ENCODE measurements around the gene TMEM243. TPM values are rescaled to one million over a fixed set of nuclear protein-coding genes. Genes with fewer than 3 reads are reported as not detected.
"Not testable (repeated sequence)": the region's sequence is repeated elsewhere in the genome, so short reads cannot be mapped to it uniquely, and the experiment has no call there.

The TMEM243 gene, protein sequence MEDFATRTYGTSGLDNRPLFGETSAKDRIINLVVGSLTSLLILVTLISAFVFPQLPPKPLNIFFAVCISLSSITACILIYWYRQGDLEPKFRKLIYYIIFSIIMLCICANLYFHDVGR
- total RNA-seq, result 10 to 100 TPM; 42.1 to 42.5 TPM

DNA sequence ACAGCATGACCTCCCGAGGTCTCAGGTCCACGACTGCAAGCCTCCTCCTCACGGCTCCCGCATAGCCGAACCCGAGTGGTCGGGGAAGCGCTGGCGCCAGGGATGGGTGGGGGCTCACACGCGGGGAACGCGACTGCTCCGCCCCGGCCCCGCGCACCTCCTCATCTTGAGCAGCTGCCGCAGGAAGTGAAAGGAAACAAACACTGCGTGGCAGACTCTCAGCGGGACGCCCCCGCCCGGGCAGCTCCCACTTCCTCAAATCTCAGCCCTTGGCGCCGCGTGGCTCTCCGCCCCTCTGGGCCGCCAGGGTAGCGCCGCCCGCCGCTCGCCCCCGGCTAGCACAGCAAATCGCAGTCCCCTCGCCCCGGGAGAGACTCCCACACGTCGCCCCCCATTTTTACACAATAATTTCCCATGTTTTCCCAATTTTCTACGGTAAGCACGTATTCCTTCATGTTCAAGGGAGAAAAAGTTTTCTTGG lies at the start of gene TMEM243:
Gene TMEM243, minus strand, starts transcription at position 188 of the 481 bp plus-strand sequence. CDS start 229 bp downstream, outside the sequence.
- Mint-ChIP-seq H3K27ac (peak within 1 kb of the TSS; percentile 95), H3K9me3 (no peaks in the 10 kb centered on the region), H3K4me1 (peaks cover 36% of the 10 kb centered on the region), H3K27me3 (peaks cover 9% of the 10 kb centered on the region), H3K36me3 (ENCODE audit: low read depth) (peaks cover 9% of the 10 kb centered on the region), H3K4me3 (peak within 1 kb of the TSS; percentile 99)
- ChIA-PET CTCF (interaction anchor here (0.8 to 3.1 kb wide), 3 partner anchors 12 to 66 kb away, joined by 3 to 23 read pairs (median 10); partner anchors contain the start of gene DMTF1), POLR2A (interaction anchor here (1.2 to 12.3 kb wide), 16 partner anchors 8 to 381 kb away, joined by 4 to 337 read pairs (median 7); partner anchors contain the start of genes ABCB1, CROT and DMTF1)
- peak; percentile 86 for DNase-seq

- no peaks in the 10 kb centered on the region for H3K36me3 Mint-ChIP-seq (ENCODE audit: low read depth)
- POLR2A ChIA-PET, result no interaction called here
- no peak overlapping the region for H3K27ac Mint-ChIP-seq
- peaks cover 2% of the 10 kb centered on the region for H3K9me3 Mint-ChIP-seq
- peaks cover 9% of the 10 kb centered on the region for H3K27me3 Mint-ChIP-seq
- DNase-seq, result no peak
- H3K4me1 Mint-ChIP-seq, result no peaks in the 10 kb centered on the region
- no peak overlapping the region for H3K4me3 Mint-ChIP-seq
- CTCF ChIA-PET, result interaction anchor here (1.2 kb wide), 1 partner anchor 31 kb away, joined by 3 read pairs; no protein-coding TSS in a partner anchor
These were observed 47.8 kb upstream of the TMEM243 start for GRCh38 chr7:87267239-87267900.

- Mint-ChIP-seq H3K27ac (no peak overlapping the region), H3K9me3 (peaks cover 5% of the 10 kb centered on the region), H3K27me3 (peaks cover 5% of the 10 kb centered on the region), H3K36me3 (ENCODE audit: low read depth) (no peaks in the 10 kb centered on the region), H3K4me1 (no peaks in the 10 kb centered on the region), H3K4me3 (no peak overlapping the region)
- POLR2A ChIA-PET, result no interaction called here
- CTCF ChIA-PET, result no interaction called here
- DNase-seq, result no peak
These were observed 44.0 kb upstream of the TMEM243 start for GRCh38 chr7:87263537-87263936.

GRCh38 chr7:87253589-87254087 lies 34.1 kb upstream of the TMEM243 start:
- CTCF ChIA-PET, result no interaction called here
- POLR2A ChIA-PET, result no interaction called here
- H3K36me3 Mint-ChIP-seq (ENCODE audit: low read depth), result no peaks in the 10 kb centered on the region
- DNase-seq, result no peak
- peaks cover 9% of the 10 kb centered on the region for H3K27me3 Mint-ChIP-seq
- no peaks in the 10 kb centered on the region for H3K4me1 Mint-ChIP-seq
- no peak overlapping the region for H3K27ac Mint-ChIP-seq
- H3K4me3 Mint-ChIP-seq, result no peak overlapping the region
- peaks cover under 1% of the 10 kb centered on the region for H3K9me3 Mint-ChIP-seq

DNA sequence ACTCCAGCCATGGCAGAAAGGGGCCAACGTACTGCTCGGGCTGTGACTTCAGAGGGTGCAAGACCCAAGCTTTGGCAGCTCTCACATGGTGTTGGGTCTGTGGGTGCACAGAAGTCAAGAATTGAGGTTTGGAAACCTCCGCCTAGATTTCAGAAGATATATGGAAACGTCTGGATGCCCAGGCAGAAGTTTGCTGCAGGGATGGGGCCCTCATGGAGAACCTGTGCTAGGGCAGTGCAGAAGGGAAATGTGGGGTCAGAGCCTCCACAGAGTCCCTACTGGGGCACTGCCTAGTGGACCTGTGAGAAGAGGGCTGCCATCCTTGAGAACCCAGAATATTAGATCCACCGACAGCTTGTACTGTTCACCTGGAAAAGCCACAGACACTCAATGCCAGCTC lies 26.1 kb upstream of the TMEM243 start:
- POLR2A ChIA-PET; H3K4me3 Mint-ChIP-seq; H3K36me3 Mint-ChIP-seq (ENCODE audit: low read depth); H3K27ac Mint-ChIP-seq; DNase-seq; H3K27me3 Mint-ChIP-seq; H3K4me1 Mint-ChIP-seq; CTCF ChIA-PET: not testable (repeated sequence)
- H3K9me3 Mint-ChIP-seq, result peaks cover 18% of the 10 kb centered on the region

DNA sequence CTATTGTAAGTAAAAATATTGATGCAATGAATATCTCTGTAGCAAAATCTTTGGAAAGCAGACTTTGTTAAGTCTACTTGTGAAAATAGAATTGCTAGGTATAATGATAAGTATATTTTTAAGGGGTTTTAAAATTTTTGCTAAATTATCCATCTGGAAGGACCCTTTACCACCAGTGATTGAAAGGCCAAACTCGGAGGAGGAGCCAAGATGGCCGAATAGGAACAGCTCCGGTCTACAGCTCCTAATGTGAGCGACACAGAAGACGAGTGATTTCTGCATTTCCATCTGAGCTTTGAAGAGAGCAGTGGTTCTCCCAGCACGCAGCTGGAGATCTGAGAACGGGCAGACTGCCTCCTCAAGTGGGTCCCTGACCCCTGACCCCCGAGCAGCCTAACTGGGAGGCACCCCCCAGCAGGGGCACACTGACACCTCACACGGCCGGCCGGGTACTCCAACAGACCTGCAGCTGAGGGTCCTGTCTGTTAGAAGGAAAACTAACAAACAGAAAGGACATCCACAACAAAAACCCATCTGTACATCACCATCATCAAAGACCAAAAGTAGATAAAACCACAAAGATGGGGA lies 19.0 kb upstream of the TMEM243 start:
- POLR2A ChIA-PET; H3K27ac Mint-ChIP-seq; H3K27me3 Mint-ChIP-seq; DNase-seq; H3K9me3 Mint-ChIP-seq; H3K36me3 Mint-ChIP-seq (ENCODE audit: low read depth); H3K4me1 Mint-ChIP-seq; H3K4me3 Mint-ChIP-seq: not testable (repeated sequence)
- CTCF ChIA-PET, result interaction anchor here (1.0 kb wide), 1 partner anchor 177 kb away, joined by 3 read pairs; no protein-coding TSS in a partner anchor

DNA sequence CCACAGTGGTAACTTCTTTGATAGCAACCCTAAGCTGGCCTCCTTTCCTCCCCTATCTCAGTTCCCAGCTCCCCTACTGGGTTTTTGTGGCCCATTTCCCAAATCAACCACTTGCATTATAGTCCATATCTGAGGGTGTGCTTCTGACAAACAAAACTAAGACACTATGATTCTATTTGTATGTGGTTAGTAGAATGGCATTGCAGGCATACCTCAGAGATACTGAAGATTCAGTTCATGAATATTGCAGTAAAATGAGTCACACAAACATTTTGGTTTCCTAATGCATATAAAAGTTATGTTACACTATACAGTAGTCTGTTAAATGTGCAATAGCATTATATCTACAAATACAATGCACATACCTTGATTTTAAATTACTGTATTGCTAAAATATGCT lies 15.4 kb upstream of the TMEM243 start:
- POLR2A ChIA-PET, result no interaction called here
- peaks cover 4% of the 10 kb centered on the region for H3K27me3 Mint-ChIP-seq
- CTCF ChIA-PET, result interaction anchor here (0.9 to 1.8 kb wide), 2 partner anchors 22 to 308 kb away, joined by 3 to 5 read pairs; no protein-coding TSS in a partner anchor
- H3K27ac Mint-ChIP-seq, result no peak overlapping the region
- no peaks in the 10 kb centered on the region for H3K9me3 Mint-ChIP-seq
- H3K36me3 Mint-ChIP-seq (ENCODE audit: low read depth), result no peaks in the 10 kb centered on the region
- DNase-seq, result no peak
- no peaks in the 10 kb centered on the region for H3K4me1 Mint-ChIP-seq
- no peak overlapping the region for H3K4me3 Mint-ChIP-seq

DNA sequence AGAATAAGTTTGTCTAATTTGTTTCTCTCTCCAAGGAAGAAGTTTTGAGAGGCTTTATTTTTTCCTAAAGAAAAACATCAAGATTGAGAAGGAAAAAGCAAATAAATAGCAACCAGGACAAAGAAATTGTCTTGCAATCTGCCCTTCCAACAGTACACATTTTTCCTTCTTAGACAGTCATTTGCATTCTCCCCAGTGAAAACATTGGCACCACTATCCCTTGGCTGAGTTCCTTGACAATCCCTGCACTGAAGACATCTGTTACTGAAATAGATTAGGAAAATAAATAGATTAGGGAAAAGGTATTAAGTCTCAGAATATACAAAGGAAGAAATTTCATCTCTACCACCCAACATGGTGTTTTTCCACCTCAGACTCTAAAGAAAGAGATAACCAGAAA lies 12.2 kb upstream of the TMEM243 start:
- Mint-ChIP-seq H3K27ac (no peak overlapping the region), H3K27me3 (peaks cover 2% of the 10 kb centered on the region), H3K36me3 (ENCODE audit: low read depth) (no peaks in the 10 kb centered on the region), H3K4me3 (no peak overlapping the region), H3K4me1 (peaks cover 2% of the 10 kb centered on the region), H3K9me3 (no peaks in the 10 kb centered on the region)
- no peak for DNase-seq
- CTCF ChIA-PET, result no interaction called here
- POLR2A ChIA-PET, result interaction anchor here (3.1 kb wide), 1 partner anchor 12 kb away, joined by 16 read pairs; the partner anchor contains the start of gene TMEM243

- Mint-ChIP-seq H3K4me1 (peaks cover 6% of the 10 kb centered on the region), H3K27me3 (peaks cover 2% of the 10 kb centered on the region), H3K36me3 (ENCODE audit: low read depth) (no peaks in the 10 kb centered on the region), H3K27ac (no peak overlapping the region), H3K9me3 (no peaks in the 10 kb centered on the region), H3K4me3 (no peak overlapping the region)
- DNase-seq, result no peak
- CTCF ChIA-PET, result no interaction called here
- POLR2A ChIA-PET, result interaction anchor here (3.1 kb wide), 1 partner anchor 11 kb away, joined by 16 read pairs; the partner anchor contains the start of gene TMEM243
These were observed 11.7 kb upstream of the TMEM243 start for GRCh38 chr7:87231258-87231657.

DNA sequence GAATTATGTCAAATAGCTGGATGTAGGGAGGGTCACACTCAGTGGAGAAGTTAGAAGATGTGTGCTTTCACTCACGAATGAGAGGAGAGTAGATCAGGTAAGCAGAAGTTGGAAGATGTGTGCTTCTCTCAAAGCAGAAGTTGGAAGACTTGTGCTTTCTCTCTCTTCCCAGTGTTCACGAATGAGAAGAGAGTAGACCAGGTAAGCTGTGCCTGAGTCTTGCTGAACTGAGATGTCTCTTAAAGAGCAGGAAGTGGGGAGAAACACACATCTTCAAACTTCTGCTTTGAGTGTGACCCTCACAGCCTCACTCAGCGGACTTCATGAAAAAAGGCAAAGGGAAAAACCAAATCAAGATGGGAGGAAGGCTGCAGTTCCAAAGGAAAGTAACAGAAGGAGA lies 7.0 kb upstream of the TMEM243 start:
- no peak overlapping the region for H3K4me3 Mint-ChIP-seq
- DNase-seq, result no peak
- H3K27ac Mint-ChIP-seq, result no peak overlapping the region
- POLR2A ChIA-PET, result no interaction called here
- H3K4me1 Mint-ChIP-seq, result peaks cover 13% of the 10 kb centered on the region
- no peaks in the 10 kb centered on the region for H3K9me3 Mint-ChIP-seq
- H3K36me3 Mint-ChIP-seq (ENCODE audit: low read depth), result no peaks in the 10 kb centered on the region
- peaks cover 1% of the 10 kb centered on the region for H3K27me3 Mint-ChIP-seq
- CTCF ChIA-PET, result interaction anchor here (1.6 kb wide), 1 partner anchor 10 kb away, joined by 6 read pairs; no protein-coding TSS in a partner anchor

DNA sequence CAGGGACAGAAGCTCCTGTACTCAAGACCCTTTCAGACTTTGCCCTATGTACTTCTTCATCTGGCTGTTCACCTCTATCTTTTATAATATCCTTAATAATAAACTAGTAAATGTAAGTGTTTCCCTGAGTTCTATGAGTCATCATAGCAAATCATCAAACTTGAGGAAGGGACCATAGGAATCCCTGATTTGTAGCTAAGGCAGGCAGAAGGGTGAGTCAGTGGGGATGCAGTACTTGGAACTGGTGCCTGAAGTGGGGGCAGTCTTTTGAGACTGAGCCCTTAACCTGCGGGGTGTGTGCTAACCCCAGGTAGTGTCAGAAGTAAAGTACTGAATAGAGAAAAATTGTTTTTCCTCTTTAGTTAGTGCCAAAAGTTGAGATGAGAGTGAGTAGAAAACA lies 6.2 kb upstream of the TMEM243 start:
- CTCF ChIA-PET, result interaction anchor here (1.6 kb wide), 1 partner anchor 11 kb away, joined by 6 read pairs; no protein-coding TSS in a partner anchor

DNA sequence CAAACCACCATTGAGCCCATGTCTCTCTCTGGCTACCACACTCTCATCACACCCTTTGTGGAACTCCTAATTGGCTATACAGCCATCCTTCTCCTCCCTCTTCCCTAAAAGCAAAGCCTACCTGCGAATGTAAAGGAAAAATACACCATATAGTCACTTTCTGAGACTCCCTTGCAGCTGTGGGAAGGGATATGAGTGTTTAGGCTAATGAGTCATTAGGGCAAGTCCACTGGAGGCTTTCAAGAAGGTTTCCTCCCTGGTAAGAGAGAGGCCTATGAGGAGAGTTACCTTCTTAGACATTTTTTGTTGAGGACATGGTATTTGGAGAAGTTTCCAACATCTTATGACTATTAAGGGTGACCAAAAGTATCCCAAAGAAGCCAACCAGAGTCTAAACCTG lies 4.1 kb upstream of the TMEM243 start:
- H3K4me3 Mint-ChIP-seq, result no peak overlapping the region
- POLR2A ChIA-PET, result interaction anchor here (1.3 kb wide), 1 partner anchor 71 kb away, joined by 4 read pairs; the partner anchor contains the start of gene DMTF1
- H3K27ac Mint-ChIP-seq, result no peak overlapping the region
- peaks cover 4% of the 10 kb centered on the region for H3K36me3 Mint-ChIP-seq (ENCODE audit: low read depth)
- CTCF ChIA-PET, result interaction anchor here (1.1 kb wide), 1 partner anchor 13 kb away, joined by 3 read pairs; no protein-coding TSS in a partner anchor
- no peak for DNase-seq
- no peaks in the 10 kb centered on the region for H3K9me3 Mint-ChIP-seq
- peaks cover 9% of the 10 kb centered on the region for H3K27me3 Mint-ChIP-seq
- H3K4me1 Mint-ChIP-seq, result peaks cover 22% of the 10 kb centered on the region

More for the DNA sequence above, 6.2 kb upstream of the TMEM243 start:
- Mint-ChIP-seq H3K4me3 (no peak overlapping the region), H3K36me3 (ENCODE audit: low read depth) (no peaks in the 10 kb centered on the region), H3K27me3 (peaks cover 8% of the 10 kb centered on the region), H3K4me1 (peaks cover 17% of the 10 kb centered on the region), H3K27ac (no peak overlapping the region), H3K9me3 (no peaks in the 10 kb centered on the region)
- DNase-seq, result no peak
- POLR2A ChIA-PET, result no interaction called here

- POLR2A ChIA-PET, result interaction anchor here (0.7 to 12.3 kb wide), 12 partner anchors 9 to 124 kb away, joined by 3 to 337 read pairs (median 9); partner anchors contain the start of genes CROT and DMTF1
- Mint-ChIP-seq H3K4me3 (peak overlapping the region; percentile 66), H3K27me3 (peaks cover 9% of the 10 kb centered on the region), H3K4me1 (peaks cover 30% of the 10 kb centered on the region), H3K36me3 (ENCODE audit: low read depth) (peaks cover 5% of the 10 kb centered on the region), H3K27ac (no peak overlapping the region), H3K9me3 (no peaks in the 10 kb centered on the region)
- DNase-seq, result no peak
- CTCF ChIA-PET, result interaction anchor here (0.6 to 3.1 kb wide), 6 partner anchors 8 to 72 kb away, joined by 3 to 23 read pairs (median 3); partner anchors contain the start of gene DMTF1
These were observed 1.2 kb upstream of the TMEM243 start for GRCh38 chr7:87220734-87221215.
